H1 (cell line): ENCODE data around the gene GNG8. TPM values are rescaled to one million over a fixed set of nuclear protein-coding genes. Genes with fewer than 3 reads are reported as not detected.

ENCODE experiments used
- CTCF ChIA-PET: fragments of 300-600 bp; sonication (Branson Sonifier 250); formaldehyde crosslinking; loops from one replicate; lab custom pipeline; 2021; ENCODE audit not compliant: partially characterized antibody; lab: Charles Lee
- POLR2A ChIA-PET: fragments of 300-600 bp; sonication (Branson Sonifier 250); formaldehyde crosslinking; loops from one replicate; lab custom pipeline; 2021; ENCODE audit warnings: inconsistent platforms; ENCODE audit not compliant: partially characterized antibody; lab: Charles Lee
- DNase-seq, 2 experiments: peaks; one replicate each; pipeline versions ENCODE4 v3.0.0 to v3.0.0-alpha.2; 2010 to 2022; ENCODE audit warnings: low spot score in 2 of 2, low read depth in 1 of 2, mixed read lengths in 1 of 2
- FAIRE-seq: peaks from 2 replicates; lab custom pipeline; 2011; peaks lifted over from hg19 to GRCh38; lab: Jason Lieb, UNC
- H2AFZ ChIP-seq: 2 replicates; pipeline ENCODE4 v1.8.1; 2012; ENCODE audit warnings: low read length, inconsistent platforms
- H2AK5ac ChIP-seq: 2 replicates; pipeline ENCODE4 v1.6.1; 2013; ENCODE audit warnings: low read depth, low read length
- H2BK120ac ChIP-seq: replicated peaks from 2 replicates; pipeline ENCODE3; 2013; ENCODE audit warnings: low read depth, low read length, inconsistent platforms
- H2BK12ac ChIP-seq: 2 replicates; pipeline ENCODE4 v1.6.1; 2013; ENCODE audit warnings: low read depth, low read length
- H2BK15ac ChIP-seq: 2 replicates; pipeline ENCODE4 v1.6.1; 2013; ENCODE audit warnings: low read length
- H2BK20ac ChIP-seq: 2 replicates; pipeline ENCODE4 v1.6.1; 2013; ENCODE audit warnings: low read length
- H2BK5ac ChIP-seq: 2 replicates; pipeline ENCODE4 v1.6.1; 2013; ENCODE audit warnings: low read depth, low read length
- H3K14ac ChIP-seq: 2 replicates; pipeline ENCODE4 v1.6.1; 2013; ENCODE audit warnings: inconsistent platforms; ENCODE audit not compliant: insufficient read length
- H3K18ac ChIP-seq: 2 replicates; pipeline ENCODE4 v1.6.1; 2013; ENCODE audit warnings: low read length; ENCODE audit errors: extremely low read depth
- H3K23ac ChIP-seq: 2 replicates; pipeline ENCODE4 v1.6.1; 2013; ENCODE audit warnings: inconsistent platforms; ENCODE audit not compliant: insufficient read length
- H3K23me2 ChIP-seq: 2 replicates; pipeline ENCODE4 v1.6.1; 2013; ENCODE audit warnings: low read depth, low read length
- H3K27ac ChIP-seq: 2 replicates; pipeline ENCODE4 v1.6.1; 2011; ENCODE audit warnings: low read depth, low read length, inconsistent platforms
- H3K27me3 ChIP-seq, 4 experiments: replicated peaks in 1 of 4; 1 replicate in 1 of 4; 2 replicates in 3 of 4; pipeline versions ENCODE4 v1.6.1 to v1.8.1; 2011 to 2013; ENCODE audit warnings: low read length in 3 of 4, mild to moderate bottlenecking in 3 of 4, inconsistent platforms in 2 of 4, mixed read lengths in 2 of 4, moderate library complexity in 1 of 4; ENCODE audit not compliant: control insufficient read depth in 3 of 4, insufficient read depth in 3 of 4; ENCODE audit errors: extremely low read depth in 1 of 4
- H3K36me3 ChIP-seq, 4 experiments: 2 replicates each; pipeline versions ENCODE4 v1.6.1 to v1.8.1; 2011 to 2013; ENCODE audit warnings: mild to moderate bottlenecking in 4 of 4, low read length in 3 of 4, moderate library complexity in 2 of 4, control low read depth in 1 of 4, inconsistent platforms in 1 of 4; ENCODE audit not compliant: insufficient read depth in 4 of 4, control insufficient read depth in 2 of 4
- H3K4ac ChIP-seq: replicated peaks from 2 replicates; pipeline ENCODE3; 2013; ENCODE audit warnings: low read length, low read depth, mixed read lengths, inconsistent platforms; ENCODE audit not compliant: insufficient read length
- H3K4me1 ChIP-seq, 4 experiments: replicated peaks in 1 of 4; 1 replicate in 1 of 4; 2 replicates in 3 of 4; pipeline versions ENCODE4 v1.6.1 to v1.8.1; 2011 to 2013; ENCODE audit warnings: low read length in 3 of 4, inconsistent platforms in 2 of 4, mixed read lengths in 1 of 4; ENCODE audit not compliant: insufficient read depth in 4 of 4, control insufficient read depth in 3 of 4
- H3K4me2 ChIP-seq, 2 experiments: 2 replicates each; pipeline versions ENCODE4 v1.6.1 to v1.8.1; 2011 to 2013; ENCODE audit warnings: low read depth in 2 of 2, low read length in 2 of 2, control low read depth in 1 of 2, inconsistent platforms in 1 of 2, mild to moderate bottlenecking in 1 of 2; ENCODE audit not compliant: insufficient read depth in 1 of 2
- H3K4me3 ChIP-seq, 4 experiments: fragments of 200-600, 300-600 bp in 1 of 4; sonication (generic), shearing (Covaris generic), sonication (Bioruptor Twin) in 1 of 4; 2 replicates each; pipeline versions ENCODE4 v1.5.1 to v1.8.1; 2011 to 2016; ENCODE audit warnings: low read length in 4 of 4, low read depth in 3 of 4, control low read depth in 2 of 4, inconsistent platforms in 2 of 4, mild to moderate bottlenecking in 2 of 4, mixed read lengths in 1 of 4, moderate library complexity in 1 of 4; ENCODE audit not compliant: insufficient read depth in 2 of 4; ENCODE audit errors: extremely low read depth in 1 of 4
- H3K56ac ChIP-seq: replicated peaks from 2 replicates; pipeline ENCODE3; 2013; ENCODE audit warnings: low read depth, mild to moderate bottlenecking, mixed read lengths, low read length, inconsistent platforms; ENCODE audit not compliant: insufficient read length
- H3K79me1 ChIP-seq: 2 replicates; pipeline ENCODE4 v1.6.1; 2013; ENCODE audit warnings: low read depth, low read length, control low read depth
- H3K79me2 ChIP-seq, 2 experiments: 2 replicates each; pipeline versions ENCODE4 v1.6.1 to v1.8.1; 2012 to 2013; ENCODE audit warnings: low read length in 2 of 2, mild to moderate bottlenecking in 2 of 2, inconsistent platforms in 1 of 2; ENCODE audit not compliant: insufficient read depth in 2 of 2, control insufficient read depth in 1 of 2
- H3K9ac ChIP-seq, 4 experiments: replicated peaks in 1 of 4; 1 replicate in 1 of 4; 2 replicates in 3 of 4; pipeline versions ENCODE4 v1.6.1 to v1.8.1; 2011 to 2013; ENCODE audit warnings: low read depth in 3 of 4, low read length in 3 of 4, control low read depth in 2 of 4, mild to moderate bottlenecking in 2 of 4, moderate library complexity in 2 of 4, inconsistent platforms in 1 of 4; ENCODE audit errors: extremely low read depth in 1 of 4
- H3K9me3 ChIP-seq, 2 experiments: 2 replicates each; pipeline versions ENCODE4 v1.6.1 to v1.8.1; 2012 to 2013; ENCODE audit warnings: mild to moderate bottlenecking in 2 of 2, moderate library complexity in 2 of 2, control low read depth in 1 of 2, inconsistent platforms in 1 of 2, low read depth in 1 of 2, low read length in 1 of 2, mixed read lengths in 1 of 2; ENCODE audit not compliant: insufficient read depth in 2 of 2
- H4K20me1 ChIP-seq, 2 experiments: replicated peaks in 1 of 2; 2 replicates each; pipeline versions ENCODE3 to v1.8.1; 2011 to 2013; ENCODE audit warnings: inconsistent platforms in 2 of 2, low read length in 2 of 2, mild to moderate bottlenecking in 1 of 2; ENCODE audit not compliant: insufficient read depth in 2 of 2, control insufficient read depth in 1 of 2
- H4K5ac ChIP-seq: 2 replicates; pipeline ENCODE4 v1.6.1; 2013; ENCODE audit warnings: low read length, low read depth, mixed read lengths, inconsistent platforms; ENCODE audit not compliant: insufficient read length
- H4K8ac ChIP-seq: 2 replicates; pipeline ENCODE4 v1.8.0; 2013; ENCODE audit warnings: mild to moderate bottlenecking, moderate library complexity, low read length, inconsistent platforms; ENCODE audit not compliant: insufficient read depth; ENCODE audit errors: extremely low read depth
- H4K91ac ChIP-seq: replicated peaks from 2 replicates; pipeline ENCODE3; 2013; ENCODE audit warnings: low read length, mixed read lengths, inconsistent platforms; ENCODE audit not compliant: insufficient read length
- ASH2L ChIP-seq: fragments of 200-600, 300-600 bp; sonication (generic); IDR thresholded peaks from one replicate; pipeline ENCODE4 v1.7.1; 2017; ENCODE audit warnings: low read length
- BACH1 ChIP-seq: IDR thresholded peaks from 2 replicates; pipeline ENCODE4 v1.6.1; 2012; ENCODE audit warnings: low read length, improper control_type of control experiment
- EGR1 ChIP-seq: IDR thresholded peaks from 2 replicates; pipeline ENCODE4 v1.6.1; 2011; ENCODE audit warnings: low read depth, low read length, borderline replicate concordance
- EZH2 ChIP-seq: fragments of 200-600 bp; sonication (generic); IDR thresholded peaks from 2 replicates; pipeline ENCODE4 v1.7.1; 2012; ENCODE audit warnings: low read depth, mild to moderate bottlenecking, moderate library complexity, low read length, inconsistent platforms; ENCODE audit not compliant: severe bottlenecking
- GTF2F1 ChIP-seq: IDR thresholded peaks from 2 replicates; pipeline ENCODE4 v1.6.1; 2012; ENCODE audit warnings: low read depth, low read length, improper control_type of control experiment, borderline replicate concordance
- HDAC2 ChIP-seq, 2 experiments: fragments of 300-600 bp in 1 of 2; sonication (generic) in 1 of 2; IDR thresholded peaks; 2 replicates each; pipeline ENCODE4 v1.6.1; 2011 to 2012; ENCODE audit warnings: low read depth in 2 of 2, low read length in 2 of 2, mild to moderate bottlenecking in 2 of 2, moderate library complexity in 2 of 2, borderline replicate concordance in 1 of 2, inconsistent platforms in 1 of 2
- JUND ChIP-seq: IDR thresholded peaks from 2 replicates; pipeline ENCODE4 v1.6.1; 2011; ENCODE audit warnings: mild to moderate bottlenecking, improper control_type of control experiment, low read length
- NANOG ChIP-seq: IDR thresholded peaks from 2 replicates; pipeline ENCODE4 v1.6.1; 2011; ENCODE audit warnings: low read length, low read depth, mild to moderate bottlenecking, inconsistent platforms; ENCODE audit not compliant: insufficient read depth, poor library complexity, severe bottlenecking
- SIX5 ChIP-seq: IDR thresholded peaks from 2 replicates; pipeline ENCODE4 v1.6.1; 2011; ENCODE audit warnings: mild to moderate bottlenecking, low read depth, low read length
- SP4 ChIP-seq: IDR thresholded peaks from 2 replicates; pipeline ENCODE4 v1.6.1; 2012; ENCODE audit warnings: low read length, inconsistent platforms
- SUZ12 ChIP-seq: fragments of 200-600 bp; sonication (generic); IDR thresholded peaks from 2 replicates; pipeline ENCODE4 v1.6.1; 2012; ENCODE audit warnings: mild to moderate bottlenecking, inconsistent platforms, low read length, moderate library complexity, mixed read lengths
- TCF12 ChIP-seq: IDR thresholded peaks from 2 replicates; pipeline ENCODE4 v1.6.1; 2011; ENCODE audit warnings: low read depth, mild to moderate bottlenecking, low read length
- YY1 ChIP-seq: IDR thresholded peaks from 2 replicates; pipeline ENCODE4 v1.6.1; 2011; ENCODE audit warnings: low read depth, mild to moderate bottlenecking, low read length
- WGBS, 2 experiments: shearing (Covaris generic) in 1 of 2; methylation state at CpG; one replicate each; pipeline versions ENCODE4 v1.1.6 to v1.1.7; 2013 to 2015; ENCODE audit warnings: low lambda C conversion rate in 2 of 2, mixed read lengths in 2 of 2, inconsistent platforms in 1 of 2, low coverage in 1 of 2, missing lambda C conversion rate in 1 of 2; ENCODE audit not compliant: insufficient replicate concordance in 2 of 2, insufficient coverage in 1 of 2, insufficient read length in 1 of 2; ENCODE audit errors: extremely low coverage in 1 of 2, missing lambda C conversion rate in 1 of 2; 5-methylcytosine and 5-hydroxymethylcytosine counted together
- polyA plus RNA-seq, 7 experiments: library from polyadenylated mRNA; depleted of rRNA in 3 of 7; stranded (reverse) in 5 of 7; unstranded in 2 of 7; fragments of >200 nt in 5 of 7; fragments of 200-250 nt in 2 of 7; gene quantifications; 1 replicate in 5 of 7; 2 replicates in 1 of 7; 4 replicates in 1 of 7; pipeline versions ENCODE4 v1.2.1 to v1.2.3, GENCODE V29; 2011 to 2013; ENCODE audit warnings: missing spikeins in 2 of 7, mixed read lengths in 2 of 7
- total RNA-seq: library from RNA; stranded (reverse); fragmentation: NEBNext Ultra II Directional; extraction: Animal tissue kit (Norgen Biotek cat#: 25700); gene quantifications from 2 replicates; pipeline ENCODE4 v1.2.1, GENCODE V29; 2021

GNG8 gene
- total and polyA plus RNA-seq, 2 of the 8 experiments (the other 6 are each of a cell fraction or from before 2014, with no cell fraction given): not detected

DNA sequence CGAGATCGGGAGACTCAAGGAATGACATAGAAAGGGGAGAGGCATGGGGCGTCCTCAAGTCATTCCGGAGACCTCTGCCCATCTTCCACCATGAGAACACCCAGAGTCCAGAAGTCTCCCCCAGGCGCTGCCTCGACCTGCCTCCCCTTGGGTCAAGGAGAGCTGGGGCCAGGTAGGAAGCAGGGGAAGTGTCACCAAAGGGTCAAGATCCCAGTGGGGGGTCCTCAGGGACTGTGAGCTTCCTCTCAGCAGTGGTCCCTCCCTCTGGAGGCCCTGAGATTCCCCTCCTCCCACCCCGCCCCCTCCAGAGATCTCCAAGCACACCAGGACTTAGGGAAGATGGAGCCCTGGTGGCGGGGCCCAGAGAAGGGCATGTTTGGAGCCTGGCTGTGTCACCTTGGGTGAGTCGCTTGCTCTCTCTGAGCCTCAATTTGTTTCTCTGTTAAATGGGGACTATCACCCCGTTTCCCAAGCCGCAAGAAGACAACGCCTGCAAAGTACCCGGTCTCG lies 24.1 kb upstream of the GNG8 start:
- Histone ChIP-seq H3K23me2 (peaks cover 12% of the 10 kb centered on the region; the same call in 1 of the 2 replicates), H3K4me3 (peak overlapping the region; percentile 47 to 71 (median 54)), H3K14ac (no peak overlapping the region), H2BK20ac (no peak overlapping the region), H4K91ac (no peak overlapping the region), H3K4me1 (peaks cover under 1 to 15% (median 10%) of the 10 kb centered on the region in 4 experiments), H3K27me3 (peaks cover 0 to 17% (median 11%) of the 10 kb centered on the region in 4 experiments; a peak in 4 of 7 replicates), H3K9me3 (no peaks in the 10 kb centered on the region), H4K8ac (no peak overlapping the region), H3K56ac (no peak overlapping the region), H3K9ac (no peak overlapping the region), H3K4ac (no peak overlapping the region), H2BK12ac (peak overlapping the region; percentile 62; the same call in 1 of the 2 replicates), H4K5ac (no peak overlapping the region), H2BK120ac (no peak overlapping the region), H3K4me2 (peak overlapping the region; percentile 87 to 98), H3K23ac (no peak overlapping the region), H4K20me1 (peaks cover 0 to 2% of the 10 kb centered on the region in 2 experiments), H2BK5ac (no peak overlapping the region), H3K36me3 (no peaks in the 10 kb centered on the region), H2AK5ac (no peak overlapping the region), H3K27ac (no peak overlapping the region), H3K79me2 (no peaks in the 10 kb centered on the region), H2AFZ (no peak overlapping the region), H3K79me1 (no peaks in the 10 kb centered on the region), H3K18ac (peak overlapping the region; percentile 5; the same call in 1 of the 2 replicates), H2BK15ac (0 out of 2 replicates have a peak overlapping the region, but pooled peaks have one; percentile 53)
- CTCF ChIA-PET: interaction anchor here (1.5 to 18.2 kb wide), 4 partner anchors 12 to 130 kb away, joined by 6 to 341 read pairs (median 10); no protein-coding TSS in a partner anchor
- 5% methylated on average over 12 of the region's 14 CpGs; no CpG with 5 or more reads in 1 of the 2 experiments for WGBS, 2 experiments
- DNase-seq (peak in 1 of 2 experiments; percentile 72), FAIRE-seq (no peak)
- POLR2A ChIA-PET: interaction anchor here (0.6 to 1.9 kb wide), 10 partner anchors 10 to 128 kb away, joined by 3 to 7 read pairs (median 3); partner anchors contain the start of genes PTGIR and SLC1A5
- TF ChIP-seq TCF12: no peak
- peak; percentile 31; the same call in 1 of the 2 replicates for TF ChIP-seq SUZ12
- TF ChIP-seq NANOG: no peak
- no peak for TF ChIP-seq SP4
- TF ChIP-seq GTF2F1: no peak
- TF ChIP-seq ASH2L: no peak
- TF ChIP-seq EGR1: no peak
- no peak for TF ChIP-seq SIX5
- TF ChIP-seq BACH1: no peak
- TF ChIP-seq YY1: no peak
- no peak for TF ChIP-seq HDAC2 (IDR thresholded peaks at IDR 0.05; ENCODE audit: borderline replicate concordance in 1 of 2, low read depth in 2 of 2, low read length in 2 of 2)
- TF ChIP-seq EZH2: peak; percentile 14
- TF ChIP-seq JUND: no peak
